Muscle of leg (tissue), 11 donors: ENCODE measurements around the gene CEP112. TPM values are rescaled to one million over a fixed set of nuclear protein-coding genes. Genes with fewer than 3 reads are reported as not detected.

ENCODE experiments used
- DNase-seq: peaks from one replicate; pipeline ENCODE4 v3.0.0; 2013
- H3K27ac ChIP-seq: one replicate; pipeline ENCODE4 v1.5.1; 2013; ENCODE audit warnings: mild to moderate bottlenecking, low read length, control low read depth
- H3K27me3 ChIP-seq: one replicate; pipeline ENCODE4 v1.6.1; 2013; ENCODE audit warnings: low read length; ENCODE audit not compliant: control insufficient read depth, insufficient read depth
- H3K36me3 ChIP-seq: one replicate; pipeline ENCODE4 v1.6.1; 2013; ENCODE audit warnings: low read length; ENCODE audit not compliant: control insufficient read depth, insufficient read depth
- H3K4me1 ChIP-seq: one replicate; pipeline ENCODE4 v1.6.1; 2013; ENCODE audit warnings: low read length; ENCODE audit not compliant: control insufficient read depth, insufficient read depth
- H3K4me3 ChIP-seq: one replicate; pipeline ENCODE4 v1.5.1; 2013; ENCODE audit warnings: low read length, control low read depth
- H3K9me3 ChIP-seq: replicated peaks from 2 replicates; pipeline ENCODE4 v1.6.1; 2013; ENCODE audit warnings: low read depth, low read length; ENCODE audit not compliant: control insufficient read depth
- WGBS: methylation state at CpG from one replicate; pipeline ENCODE4 v1.1.5; 2013; ENCODE audit warnings: missing lambda C conversion rate; ENCODE audit not compliant: insufficient coverage; 5-methylcytosine and 5-hydroxymethylcytosine counted together
- polyA plus RNA-seq, 8 donors: library from polyadenylated mRNA; unstranded; fragments of 120-200 nt; gene quantifications; one replicate each; pipeline versions ENCODE4 v1.2.1 to v1.2.3, GENCODE V29; 2013; ENCODE audit warnings: inconsistent platforms in 1 of 8, low replicate concordance in 1 of 8; ENCODE audit not compliant: insufficient read length in 8 of 8, insufficient read depth in 1 of 8
- total RNA-seq: library from RNA; stranded (reverse); fragments of 120-200 nt; gene quantifications from one replicate; pipeline ENCODE4 v1.2.4, GENCODE V29; 2013

CEP112 gene
- total and polyA plus RNA-seq, 9 donors, result 11.4 to 19.0 (median 14.8) TPM

GRCh38 chr17:65609749-65610148 lies 582.2 kb downstream of the CEP112 start:
- Histone ChIP-seq H3K27me3 (no peaks in the 10 kb centered on the region), H3K4me3 (no peak overlapping the region), H3K36me3 (no peaks in the 10 kb centered on the region), H3K4me1 (no peaks in the 10 kb centered on the region), H3K9me3 (no peaks in the 10 kb centered on the region), H3K27ac (no peak overlapping the region)
- WGBS, result no CpG with 5 or more reads among the region's 2 CpGs
- DNase-seq, result no peak

DNA sequence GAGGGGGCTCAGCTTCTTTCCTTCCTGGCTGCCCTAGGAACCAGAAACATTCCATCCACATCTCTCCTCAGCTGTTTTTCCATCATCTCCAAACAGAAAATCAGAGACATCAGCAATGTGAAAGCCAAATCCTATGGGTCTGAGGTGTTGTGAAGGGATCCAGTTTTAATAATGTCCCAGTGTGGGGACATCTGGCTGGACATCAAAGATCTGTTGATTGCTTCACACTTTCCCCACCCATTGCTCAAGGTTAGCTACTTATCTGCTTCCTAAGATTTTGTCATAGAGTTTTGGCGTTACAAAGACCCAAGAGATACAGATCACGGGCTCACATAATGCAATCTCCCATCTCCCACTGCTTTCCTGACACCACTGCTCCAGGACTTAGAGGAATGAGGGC lies 582.6 kb downstream of the CEP112 start:
- H3K4me3 ChIP-seq, result no peak overlapping the region
- no peaks in the 10 kb centered on the region for H3K9me3 ChIP-seq
- 73% methylated on average over 2 of the region's 2 CpGs for WGBS
- no peaks in the 10 kb centered on the region for H3K27me3 ChIP-seq
- DNase-seq, result no peak
- no peaks in the 10 kb centered on the region for H3K36me3 ChIP-seq
- H3K27ac ChIP-seq, result no peak overlapping the region
- H3K4me1 ChIP-seq, result no peaks in the 10 kb centered on the region

DNA sequence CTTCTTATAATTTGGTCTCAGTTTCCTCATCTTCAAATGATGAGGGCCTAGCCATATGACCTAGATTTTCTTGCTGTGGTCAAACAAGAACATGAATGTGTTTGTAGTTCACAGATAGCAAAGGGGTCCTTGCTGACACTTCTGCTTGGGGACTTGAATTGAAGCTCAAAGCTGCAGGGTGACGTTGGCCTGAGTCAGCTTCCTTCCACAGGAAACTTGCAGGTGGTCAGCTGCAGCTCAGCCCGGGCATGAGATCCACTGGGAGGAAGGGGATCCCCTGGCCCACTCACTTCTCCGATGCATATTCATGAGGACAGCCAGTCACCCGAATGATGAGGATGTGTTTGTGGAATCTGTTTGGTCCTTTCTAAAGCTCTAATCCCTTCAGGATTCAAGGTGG lies 587.9 kb downstream of the CEP112 start:
- H3K4me3 ChIP-seq, result no peak overlapping the region
- no peaks in the 10 kb centered on the region for H3K9me3 ChIP-seq
- H3K27me3 ChIP-seq, result no peaks in the 10 kb centered on the region
- H3K4me1 ChIP-seq, result no peaks in the 10 kb centered on the region
- no peak for DNase-seq
- WGBS, result 67% methylated on average over 1 of the region's 4 CpGs
- no peak overlapping the region for H3K27ac ChIP-seq
- H3K36me3 ChIP-seq, result no peaks in the 10 kb centered on the region

GRCh38 chr17:65601881-65602280 lies 590.1 kb downstream of the CEP112 start:
- no peak for DNase-seq
- Histone ChIP-seq H3K9me3 (no peaks in the 10 kb centered on the region), H3K27me3 (no peaks in the 10 kb centered on the region), H3K36me3 (no peaks in the 10 kb centered on the region), H3K4me3 (no peak overlapping the region), H3K27ac (no peak overlapping the region), H3K4me1 (no peaks in the 10 kb centered on the region)
- WGBS, result no CpG with 5 or more reads among the region's 2 CpGs

GRCh38 chr17:65601145-65601544 lies 590.8 kb downstream of the CEP112 start:
- no peak for DNase-seq

DNA sequence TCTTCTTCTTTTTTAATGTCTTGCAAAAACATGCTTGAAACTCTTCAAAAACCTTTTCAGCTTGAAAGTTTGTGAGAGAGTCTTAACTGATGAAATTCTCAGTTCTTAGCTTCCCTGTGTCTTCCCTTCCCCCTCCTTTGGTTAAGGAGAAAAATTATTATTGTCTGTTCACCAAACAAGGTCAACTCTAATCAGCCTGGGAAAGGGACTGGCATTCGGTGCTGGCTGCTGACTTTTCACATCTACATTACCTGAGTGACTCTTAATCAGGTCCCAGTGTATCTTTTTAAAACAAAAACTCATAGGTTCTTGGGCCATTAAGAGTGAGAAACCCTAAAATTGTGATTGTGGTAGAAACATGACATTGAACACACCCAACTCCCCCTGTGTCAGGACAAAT lies 591.4 kb downstream of the CEP112 start:
- no peaks in the 10 kb centered on the region for H3K9me3 ChIP-seq
- H3K36me3 ChIP-seq, result no peaks in the 10 kb centered on the region
- H3K4me1 ChIP-seq, result no peaks in the 10 kb centered on the region
- H3K27me3 ChIP-seq, result no peaks in the 10 kb centered on the region
- no peak overlapping the region for H3K27ac ChIP-seq
- no peak overlapping the region for H3K4me3 ChIP-seq
- WGBS, result no CpG with 5 or more reads among the region's 1 CpG
- no peak for DNase-seq

More at GRCh38 chr17:65601145-65601544, 590.8 kb downstream of the CEP112 start:
- no peaks in the 10 kb centered on the region for H3K9me3 ChIP-seq
- no peaks in the 10 kb centered on the region for H3K36me3 ChIP-seq
- no peaks in the 10 kb centered on the region for H3K27me3 ChIP-seq
- no peaks in the 10 kb centered on the region for H3K4me1 ChIP-seq
- no peak overlapping the region for H3K4me3 ChIP-seq
- WGBS, result no CpG with 5 or more reads among the region's 1 CpG
- no peak overlapping the region for H3K27ac ChIP-seq

DNA sequence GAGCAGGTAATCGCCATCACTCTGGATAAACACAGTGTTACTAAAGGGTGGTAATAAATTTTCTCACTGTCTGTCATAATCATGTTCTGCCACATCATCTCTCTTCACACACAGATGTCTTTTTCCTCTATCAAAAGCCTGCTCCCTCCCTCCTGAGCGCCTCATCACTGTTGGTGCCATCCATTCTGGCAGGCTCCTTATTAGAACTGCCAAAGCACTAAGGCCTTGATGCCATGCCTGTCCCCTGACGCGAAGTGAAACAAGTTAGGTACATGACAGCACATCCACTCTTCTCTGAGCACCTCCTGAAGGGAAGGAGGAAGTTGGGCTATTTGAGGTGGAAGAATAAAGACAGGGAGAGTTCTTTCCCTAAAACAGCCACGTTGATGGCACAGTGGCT lies 592.3 kb downstream of the CEP112 start:
- Histone ChIP-seq H3K4me1 (peaks cover 2% of the 10 kb centered on the region), H3K4me3 (no peak overlapping the region), H3K27ac (no peak overlapping the region), H3K9me3 (no peaks in the 10 kb centered on the region), H3K27me3 (no peaks in the 10 kb centered on the region), H3K36me3 (no peaks in the 10 kb centered on the region)
- 100% methylated on average over 1 of the region's 5 CpGs for WGBS
- no peak for DNase-seq

GRCh38 chr17:65598746-65599145 lies 593.2 kb downstream of the CEP112 start:
- WGBS, result no CpG with 5 or more reads among the region's 1 CpG
- no peaks in the 10 kb centered on the region for H3K36me3 ChIP-seq
- H3K9me3 ChIP-seq, result no peaks in the 10 kb centered on the region
- no peaks in the 10 kb centered on the region for H3K27me3 ChIP-seq
- DNase-seq, result no peak
- peaks cover 7% of the 10 kb centered on the region for H3K4me1 ChIP-seq
- no peak overlapping the region for H3K27ac ChIP-seq
- H3K4me3 ChIP-seq, result no peak overlapping the region

- H3K4me1 ChIP-seq, result peaks cover 11% of the 10 kb centered on the region
- no peak overlapping the region for H3K27ac ChIP-seq
- no peaks in the 10 kb centered on the region for H3K36me3 ChIP-seq
- H3K27me3 ChIP-seq, result no peaks in the 10 kb centered on the region
- WGBS, result 23% methylated on average over 2 of the region's 4 CpGs
- H3K9me3 ChIP-seq, result no peaks in the 10 kb centered on the region
- DNase-seq, result no peak
- no peak overlapping the region for H3K4me3 ChIP-seq
These were observed 596.8 kb downstream of the CEP112 start for GRCh38 chr17:65595071-65595656.

GRCh38 chr17:65593855-65594845 lies 597.8 kb downstream of the CEP112 start:
- Histone ChIP-seq H3K27me3 (no peaks in the 10 kb centered on the region), H3K36me3 (no peaks in the 10 kb centered on the region), H3K4me1 (peaks cover 12% of the 10 kb centered on the region), H3K4me3 (no peak overlapping the region), H3K9me3 (no peaks in the 10 kb centered on the region), H3K27ac (peak overlapping the region; percentile 58)
- WGBS, result 10% methylated on average over 9 of the region's 18 CpGs
- peak; percentile 58 for DNase-seq
